Measurements from ENCODE around the gene PREX1. TPM values are rescaled to one million over a fixed set of nuclear protein-coding genes. Genes with fewer than 3 reads are reported as not detected.

PREX1 gene
- total RNA-seq, 2 donors from 2014 or later = 7.4 to 37.9 TPM

GRCh38 chr20:48774696-48775095, 53.1 kb downstream of the PREX1 start:
- H3K4me3 ChIP-seq = no peak overlapping the region
- no peak overlapping the region for H3K27ac ChIP-seq
- no peak for DNase-seq (ENCODE audit: low spot score)
- H3K9me3 ChIP-seq = no peaks in the 10 kb centered on the region
- no peaks in the 10 kb centered on the region for H3K36me3 ChIP-seq
- 84% methylated on average over 11 of the region's 11 CpGs for WGBS
- no peaks in the 10 kb centered on the region for H3K27me3 ChIP-seq (replicated peaks; ENCODE audit: insufficient read depth)
- intact Hi-C loops (cut with DNase I) = no loop called here
- TF ChIP-seq POLR2AphosphoS5 (IDR thresholded peaks at IDR 0.05) (no peak), POLR2A (IDR thresholded peaks at IDR 0.05) (no peak), CTCF (IDR thresholded peaks at IDR 0.05) (no peak)
- no peaks in the 10 kb centered on the region for H3K4me1 ChIP-seq (replicated peaks)

- Histone ChIP-seq H3K4me3 (no peak overlapping the region), H3K27me3 (replicated peaks; ENCODE audit: insufficient read depth) (no peaks in the 10 kb centered on the region), H3K27ac (no peak overlapping the region), H3K36me3 (no peaks in the 10 kb centered on the region), H3K4me1 (replicated peaks) (no peaks in the 10 kb centered on the region), H3K9me3 (no peaks in the 10 kb centered on the region)
- intact Hi-C loops (cut with DNase I) = no loop called here
- TF ChIP-seq POLR2AphosphoS5 (IDR thresholded peaks at IDR 0.05) (no peak), CTCF (IDR thresholded peaks at IDR 0.05) (no peak), POLR2A (IDR thresholded peaks at IDR 0.05) (no peak)
- DNase-seq (ENCODE audit: low spot score) = no peak
- WGBS = 82% methylated on average over 14 of the region's 14 CpGs
These were observed 53.9 kb downstream of the PREX1 start for GRCh38 chr20:48773837-48774418.

GRCh38 chr20:48772183-48772976, 55.4 kb downstream of the PREX1 start:
- no peaks in the 10 kb centered on the region for H3K36me3 ChIP-seq
- no peak overlapping the region for H3K4me3 ChIP-seq
- WGBS = 63% methylated on average over 17 of the region's 17 CpGs
- no peak overlapping the region for H3K27ac ChIP-seq
- TF ChIP-seq POLR2AphosphoS5 (IDR thresholded peaks at IDR 0.05) (no peak), POLR2A (IDR thresholded peaks at IDR 0.05) (no peak), CTCF (IDR thresholded peaks at IDR 0.05) (no peak)
- H3K4me1 ChIP-seq (replicated peaks) = no peaks in the 10 kb centered on the region
- DNase-seq (ENCODE audit: low spot score) = no peak
- no peaks in the 10 kb centered on the region for H3K27me3 ChIP-seq (replicated peaks; ENCODE audit: insufficient read depth)
- H3K9me3 ChIP-seq = no peaks in the 10 kb centered on the region
- intact Hi-C loops (cut with DNase I) = no loop called here

- Histone ChIP-seq H3K27me3 (replicated peaks; ENCODE audit: insufficient read depth) (no peaks in the 10 kb centered on the region), H3K36me3 (no peaks in the 10 kb centered on the region), H3K4me1 (replicated peaks) (no peaks in the 10 kb centered on the region), H3K27ac (no peak overlapping the region), H3K9me3 (no peaks in the 10 kb centered on the region), H3K4me3 (no peak overlapping the region)
- 56% methylated on average over 10 of the region's 10 CpGs for WGBS
- TF ChIP-seq POLR2A (IDR thresholded peaks at IDR 0.05) (no peak), CTCF (IDR thresholded peaks at IDR 0.05) (no peak), POLR2AphosphoS5 (IDR thresholded peaks at IDR 0.05) (no peak)
- no peak for DNase-seq (ENCODE audit: low spot score)
- intact Hi-C loops (cut with DNase I) = no loop called here
These were observed 56.3 kb downstream of the PREX1 start for GRCh38 chr20:48771542-48771941.

Data from prostate gland (tissue), 2 donors.